Fibroblast of skin of abdomen (primary cell): ENCODE results near the gene COL9A3.

ENCODE experiments used
- DNase-seq: peaks from one replicate; pipeline ENCODE4 v3.0.0-alpha.2; 2013

The COL9A3 gene

DNA sequence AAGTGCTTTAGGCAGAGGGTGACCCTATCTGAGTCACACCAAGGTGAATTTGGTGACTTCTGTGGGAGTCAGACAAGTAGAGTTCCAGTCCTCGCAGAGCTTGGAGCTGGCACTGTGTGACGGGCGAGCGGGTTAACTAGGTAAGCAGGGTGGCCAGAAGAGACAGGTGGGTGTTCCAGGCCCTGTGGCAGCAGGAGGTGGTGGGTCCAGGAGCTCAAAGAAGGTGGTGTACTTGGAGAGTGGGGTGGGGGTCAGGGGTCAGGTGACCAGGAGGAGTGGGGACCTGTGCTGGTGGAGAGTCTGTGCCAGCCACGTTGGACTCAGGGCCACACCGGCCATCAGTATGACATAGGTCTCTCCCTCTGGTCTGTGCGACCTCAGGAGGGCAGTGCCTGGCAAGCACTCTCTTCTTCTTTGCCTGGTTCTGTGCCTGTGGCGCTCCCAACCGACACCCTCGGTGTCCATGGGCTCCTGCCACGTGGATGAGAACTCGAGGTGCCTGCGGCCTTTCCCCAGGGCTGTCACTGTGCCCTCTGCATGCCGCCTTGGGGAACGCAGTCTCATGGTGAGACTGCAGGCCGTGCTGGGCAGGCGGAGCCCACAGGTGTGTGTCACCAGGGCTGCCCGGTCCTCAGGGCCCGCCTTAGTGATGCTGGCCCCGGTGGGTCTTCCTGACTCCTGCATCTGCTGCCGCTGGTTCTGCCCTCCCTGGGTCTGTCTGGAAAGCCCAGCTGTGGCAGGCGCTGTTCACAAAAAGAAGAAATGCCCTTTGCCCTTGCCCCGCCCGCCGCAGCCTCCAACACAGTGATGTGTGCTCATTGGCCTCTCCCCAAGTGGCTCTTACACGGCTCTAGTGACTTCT is 18.9 kb upstream of the COL9A3 start:
- no peak for DNase-seq

DNA sequence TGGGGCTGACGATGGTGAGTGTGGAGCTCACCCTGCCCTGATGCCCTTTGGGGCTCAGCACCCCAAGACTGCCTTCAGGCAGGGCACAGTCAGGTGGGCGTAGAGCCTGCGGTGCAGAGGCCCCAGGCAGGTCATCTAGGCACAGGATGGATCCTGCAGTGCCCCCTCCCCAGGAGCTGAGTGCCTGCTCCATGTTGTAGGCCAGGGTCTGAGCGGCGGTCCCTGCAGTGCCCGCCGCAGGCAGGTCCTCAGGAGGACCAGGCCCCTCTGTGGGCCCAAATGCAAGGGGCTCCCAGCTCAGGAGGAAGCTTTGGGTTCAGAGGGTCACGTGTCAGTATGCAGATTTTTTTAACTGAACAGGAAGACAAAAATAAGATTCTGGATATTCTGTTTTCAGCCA is 17.8 kb upstream of the COL9A3 start:
- no peak for DNase-seq

DNA sequence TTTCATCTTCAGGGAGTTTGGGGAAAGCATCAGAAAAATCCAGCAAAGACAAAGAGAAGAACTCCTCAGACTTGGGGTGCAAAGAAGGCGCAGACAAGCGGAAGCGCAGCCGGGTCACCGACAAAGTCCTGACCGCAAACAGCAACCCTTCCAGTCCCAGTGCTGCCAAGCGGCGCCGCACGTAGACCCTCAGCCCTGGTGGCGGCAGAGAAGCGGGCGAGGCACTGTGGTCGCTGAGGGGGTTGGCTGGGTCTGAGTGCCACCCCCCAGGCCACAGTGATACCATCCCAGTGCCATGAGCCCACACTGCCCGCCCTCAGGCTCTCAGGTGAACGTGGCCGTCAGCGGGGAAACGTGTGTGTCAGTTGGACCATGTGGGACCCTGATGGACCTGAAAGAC is 17.4 kb upstream of the COL9A3 start:
- DNase-seq: no peak

DNA sequence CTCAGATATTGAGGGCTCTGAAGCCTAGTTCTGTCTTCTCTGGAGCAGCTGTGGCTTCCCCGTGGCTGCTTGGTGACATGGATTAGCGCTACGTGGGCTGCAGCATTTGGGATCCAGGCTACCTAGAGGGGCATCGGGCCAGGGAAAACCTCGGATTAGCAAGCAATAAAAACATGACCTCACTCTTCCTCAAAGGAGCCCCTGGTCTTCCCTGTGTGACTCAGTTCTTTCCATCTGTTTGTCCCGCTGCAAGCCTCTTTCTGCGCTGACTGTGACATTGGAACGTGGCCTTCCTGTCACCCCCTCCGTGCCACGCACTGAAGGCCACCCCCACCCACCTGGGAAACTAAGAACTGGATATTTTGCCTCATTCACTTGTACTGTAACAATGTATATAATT is 17.0 kb upstream of the COL9A3 start:
- no peak for DNase-seq

DNA sequence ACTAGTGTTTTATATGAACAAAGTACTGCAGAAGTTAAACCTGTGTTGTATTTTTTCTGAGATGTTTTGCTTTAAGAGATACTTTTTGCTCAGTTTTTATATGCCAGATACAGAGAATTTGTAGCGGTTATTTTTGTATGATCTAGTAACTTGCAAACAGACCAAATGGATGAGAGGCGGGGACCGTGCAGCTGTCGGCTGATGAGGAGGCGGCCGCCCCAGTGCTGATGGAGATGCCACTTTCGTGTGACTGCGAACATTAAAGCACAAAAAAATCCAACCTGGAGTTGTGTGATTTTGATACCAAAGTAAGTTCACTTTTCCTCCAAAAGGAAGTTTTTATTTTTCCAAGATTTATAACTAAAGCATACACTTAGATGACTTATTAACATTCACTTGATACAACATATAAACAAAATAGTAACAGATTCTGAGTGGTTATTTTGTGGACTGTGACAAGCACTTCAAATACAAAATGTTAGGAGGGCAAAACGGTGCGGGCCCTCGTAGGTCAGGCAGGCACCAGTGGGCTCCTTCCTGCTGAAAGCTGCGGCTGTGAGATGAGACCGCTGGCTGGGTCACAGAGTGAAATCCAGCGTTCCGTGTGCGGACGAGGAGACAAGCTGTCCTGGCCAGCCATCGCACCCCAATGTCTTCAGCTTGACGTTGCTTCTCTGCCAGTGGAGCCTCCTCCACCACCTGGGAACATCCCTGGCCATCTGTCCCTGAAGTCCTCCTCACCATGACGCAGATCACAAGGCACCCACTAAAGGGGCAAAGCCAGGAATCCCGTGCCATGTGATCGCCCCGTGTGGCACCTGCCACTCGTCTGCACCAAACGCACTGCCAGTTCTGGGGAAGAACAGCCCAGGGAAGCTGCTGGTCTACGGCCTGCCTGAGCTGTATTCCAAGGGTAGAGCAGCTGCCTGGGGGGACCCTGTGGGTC is 16.3 kb upstream of the COL9A3 start:
- DNase-seq: no peak

DNA sequence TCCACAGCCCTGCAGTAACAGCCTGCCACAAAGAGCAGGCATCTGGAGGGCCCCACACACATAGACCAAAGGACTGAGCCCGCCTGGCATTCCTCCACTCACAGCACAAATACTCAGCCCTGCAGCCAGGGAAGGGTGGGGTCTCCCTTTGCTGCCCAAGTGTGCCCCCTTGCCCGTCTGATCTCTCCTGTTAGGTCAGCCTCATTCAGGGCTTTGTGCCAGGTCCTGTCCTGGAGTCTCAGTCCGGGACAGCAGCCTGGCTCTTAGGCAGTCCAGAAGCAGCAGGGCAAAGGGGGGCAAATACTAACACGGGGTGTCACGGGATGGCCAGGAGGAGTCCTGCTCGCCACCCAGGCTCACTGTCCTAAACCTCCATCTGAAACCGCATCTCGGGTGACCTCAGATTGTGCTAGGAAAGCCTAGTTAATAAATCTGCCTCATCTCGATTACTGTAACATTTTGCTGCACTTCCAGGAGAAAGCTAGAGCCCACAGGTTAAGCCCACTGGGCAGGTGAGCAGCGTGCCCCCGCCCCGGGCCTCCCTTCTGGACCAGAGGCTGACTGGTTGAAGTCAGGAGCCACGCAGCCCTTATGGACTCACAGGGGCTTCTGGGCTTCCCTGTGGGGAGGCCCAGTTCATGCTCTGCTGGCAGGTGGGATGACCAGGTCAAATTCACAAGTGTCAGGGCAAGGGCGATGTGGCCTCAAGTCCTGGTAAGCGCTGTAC is 15.4 kb upstream of the COL9A3 start:
- DNase-seq: no peak

DNA sequence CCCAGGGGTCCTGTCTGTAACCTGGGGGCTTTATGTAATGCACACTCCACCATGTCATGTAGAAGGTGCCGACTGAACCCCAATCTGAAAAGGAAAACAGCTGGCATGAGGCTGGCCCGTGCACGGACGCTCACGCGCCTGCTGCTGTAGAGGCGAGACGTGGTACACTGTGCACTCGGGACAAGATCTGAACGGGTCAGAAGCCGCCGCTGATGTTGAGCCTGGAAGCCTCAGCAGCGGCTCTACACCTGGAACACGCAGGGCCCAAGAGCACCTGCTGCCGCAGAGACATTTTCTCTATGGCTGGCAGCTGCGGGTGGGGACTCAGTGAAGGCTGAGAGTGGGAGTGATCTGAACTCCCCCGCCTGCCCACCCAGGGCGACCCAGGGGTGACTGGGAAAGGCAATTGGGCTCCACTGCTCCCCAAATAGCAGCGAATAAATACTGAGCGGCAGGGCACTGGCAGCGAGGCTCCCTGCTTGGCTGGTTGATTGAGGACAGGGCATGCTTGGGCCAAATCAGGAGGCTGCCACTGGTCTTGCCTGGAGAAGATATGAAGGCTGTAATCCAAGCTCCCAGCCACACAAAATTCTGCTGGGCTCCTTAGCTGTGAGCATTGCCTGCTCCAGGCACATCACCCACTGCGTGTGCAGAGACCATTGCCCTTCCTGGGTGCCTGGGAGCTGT is 14.7 kb upstream of the COL9A3 start:
- no peak for DNase-seq

DNA sequence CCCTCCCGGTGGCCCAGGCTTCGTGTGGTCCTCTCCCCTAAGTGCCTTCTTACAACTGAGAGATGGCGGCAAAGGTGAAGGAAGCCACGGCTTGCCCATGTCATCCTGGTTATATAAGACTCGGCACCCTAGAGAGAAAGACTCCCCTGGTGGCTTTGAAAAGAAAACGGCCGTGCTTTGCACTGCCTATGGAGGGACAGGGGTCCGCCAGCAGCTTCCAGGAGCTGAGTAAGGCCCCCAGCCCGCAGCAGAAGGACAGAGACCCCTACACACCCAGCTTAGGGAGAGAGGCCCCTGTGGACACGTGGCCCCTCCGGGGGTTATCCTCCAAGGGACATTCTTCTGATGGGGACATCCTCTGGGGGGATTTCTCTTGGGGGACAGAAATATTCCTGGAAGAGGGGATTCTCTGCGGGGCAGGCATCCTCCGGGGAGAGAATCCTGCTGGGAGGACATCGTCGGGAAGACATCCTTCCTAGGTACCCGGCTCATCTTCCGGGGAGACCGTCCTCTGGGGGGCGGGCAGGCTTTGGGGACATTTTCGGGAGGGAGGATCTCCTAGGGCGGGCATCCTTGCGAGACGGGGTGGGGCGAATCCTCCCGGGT is 12.7 kb upstream of the COL9A3 start:
- no peak for DNase-seq

DNA sequence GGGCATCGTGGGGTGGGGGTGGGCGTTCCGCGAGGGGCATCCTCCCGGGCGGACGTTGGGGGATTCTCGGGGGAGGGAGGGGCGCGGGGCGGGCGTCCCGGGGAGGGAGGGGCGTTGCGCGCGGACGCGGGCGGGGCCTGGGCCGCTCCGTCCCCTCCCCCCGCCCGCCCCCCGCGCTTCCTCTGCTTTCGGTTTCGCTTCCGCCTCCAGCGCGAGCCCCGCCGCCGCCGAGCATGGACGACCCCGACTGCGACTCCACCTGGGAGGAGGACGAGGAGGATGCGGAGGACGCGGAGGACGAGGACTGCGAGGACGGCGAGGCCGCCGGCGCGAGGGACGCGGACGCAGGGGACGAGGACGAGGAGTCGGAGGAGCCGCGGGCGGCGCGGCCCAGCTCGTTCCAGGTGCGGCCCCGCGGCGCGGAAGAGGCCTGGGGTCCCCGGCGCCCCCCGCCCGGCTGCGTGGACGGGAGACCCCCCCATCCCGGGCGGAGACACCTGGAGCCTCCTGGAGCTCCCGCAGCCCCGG is 12.2 kb upstream of the COL9A3 start, which contains the start of gene OGFR:
Gene OGFR (plus strand): TSS at position 209 of the 528 bp plus-strand sequence. CDS start 25 bp downstream, at position 234.
- peak; percentile 65 for DNase-seq

DNA sequence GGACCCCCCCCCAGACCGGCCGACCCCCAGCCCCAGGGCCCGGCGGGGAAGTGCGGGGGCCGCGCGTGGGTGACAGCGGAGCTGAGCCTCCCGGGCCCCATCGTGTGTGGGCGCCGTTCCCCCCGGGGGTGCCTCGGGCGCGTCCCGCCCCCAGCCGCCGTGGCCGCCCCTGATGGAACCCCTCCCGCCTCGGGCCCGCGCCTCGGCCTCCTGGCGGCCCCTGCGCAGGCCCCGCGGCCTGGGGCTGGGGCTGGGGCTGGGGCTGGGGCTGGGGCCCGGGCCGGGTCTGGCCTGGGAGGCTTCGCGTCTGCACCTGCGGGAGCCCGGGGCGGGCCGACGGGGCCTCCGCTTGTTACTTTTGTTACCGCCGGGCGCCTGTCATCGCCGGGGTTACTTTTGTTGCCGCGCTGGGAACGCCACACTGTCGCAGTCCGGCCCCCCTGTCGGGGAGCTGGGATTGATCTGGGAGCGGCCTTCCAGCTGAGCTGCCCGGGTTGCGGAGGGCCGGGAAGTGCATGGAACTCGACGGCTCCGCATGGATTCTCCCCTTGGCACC is 11.6 kb upstream of the COL9A3 start:
- no peak for DNase-seq

DNA sequence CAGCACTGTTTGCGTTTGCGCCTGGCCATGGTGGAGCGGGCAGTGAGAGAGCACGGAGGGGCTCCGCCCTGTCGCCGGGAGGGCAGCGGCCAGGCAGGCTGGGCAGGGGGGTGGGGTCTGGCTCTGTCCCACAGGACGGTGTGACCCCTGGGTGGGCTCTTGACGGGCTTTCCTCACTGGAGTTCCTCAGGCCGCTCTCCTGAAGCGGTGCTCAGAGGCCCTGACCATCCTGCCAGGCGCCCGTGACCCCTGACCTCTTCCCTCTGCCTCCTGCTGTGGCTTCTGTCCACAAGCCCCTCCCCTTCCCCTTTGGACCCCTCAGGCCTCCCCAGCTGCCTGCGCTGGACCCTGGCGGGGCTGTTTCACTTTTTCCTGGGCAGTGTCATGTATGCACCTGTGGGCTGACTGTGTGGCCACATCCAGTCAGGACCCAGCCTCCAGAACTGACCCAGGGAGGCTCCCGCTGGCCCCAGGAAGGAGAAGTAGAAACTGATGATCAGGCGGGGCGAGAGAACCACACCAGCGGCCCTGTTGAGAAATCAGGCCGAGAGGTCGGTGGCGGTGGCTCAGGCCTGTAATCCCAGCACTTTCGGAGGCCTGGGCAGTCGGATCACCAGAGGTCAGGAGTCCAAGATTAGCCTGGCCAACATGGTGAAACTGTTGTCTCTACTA is 11.0 kb upstream of the COL9A3 start:
- no peak for DNase-seq

DNA sequence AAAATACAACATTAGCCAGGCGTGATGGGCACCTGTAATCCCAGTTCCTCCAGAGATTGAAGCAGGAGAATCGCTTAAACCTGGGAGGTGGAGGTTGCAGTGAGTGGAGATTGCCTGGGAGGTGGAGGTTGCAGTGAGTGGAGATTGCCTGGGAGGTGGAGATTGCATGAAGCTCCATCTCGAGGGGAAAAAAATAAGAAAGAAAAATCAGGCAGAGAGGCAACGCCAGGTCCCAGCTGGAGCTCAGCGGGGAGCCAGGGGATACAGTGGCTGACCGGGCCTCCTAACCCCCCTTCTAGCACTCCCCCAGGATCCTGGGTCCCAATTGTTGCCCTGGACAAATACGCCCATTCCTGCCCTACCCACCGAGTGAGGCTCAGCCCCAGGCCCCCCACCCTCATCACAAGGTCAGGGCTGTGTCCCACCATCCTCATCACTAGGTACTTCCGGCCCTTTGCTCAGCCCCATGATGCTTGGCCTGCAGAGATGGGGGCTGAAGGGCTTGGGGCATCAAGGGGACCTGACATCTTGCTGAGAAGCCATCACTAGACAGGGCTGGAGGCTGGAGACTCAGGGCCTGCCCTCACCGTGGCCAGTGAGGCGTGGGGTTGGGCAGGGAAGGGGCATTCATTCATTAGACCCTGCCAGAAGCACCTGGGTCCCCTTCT is 10.3 kb upstream of the COL9A3 start:
- DNase-seq: no peak

DNA sequence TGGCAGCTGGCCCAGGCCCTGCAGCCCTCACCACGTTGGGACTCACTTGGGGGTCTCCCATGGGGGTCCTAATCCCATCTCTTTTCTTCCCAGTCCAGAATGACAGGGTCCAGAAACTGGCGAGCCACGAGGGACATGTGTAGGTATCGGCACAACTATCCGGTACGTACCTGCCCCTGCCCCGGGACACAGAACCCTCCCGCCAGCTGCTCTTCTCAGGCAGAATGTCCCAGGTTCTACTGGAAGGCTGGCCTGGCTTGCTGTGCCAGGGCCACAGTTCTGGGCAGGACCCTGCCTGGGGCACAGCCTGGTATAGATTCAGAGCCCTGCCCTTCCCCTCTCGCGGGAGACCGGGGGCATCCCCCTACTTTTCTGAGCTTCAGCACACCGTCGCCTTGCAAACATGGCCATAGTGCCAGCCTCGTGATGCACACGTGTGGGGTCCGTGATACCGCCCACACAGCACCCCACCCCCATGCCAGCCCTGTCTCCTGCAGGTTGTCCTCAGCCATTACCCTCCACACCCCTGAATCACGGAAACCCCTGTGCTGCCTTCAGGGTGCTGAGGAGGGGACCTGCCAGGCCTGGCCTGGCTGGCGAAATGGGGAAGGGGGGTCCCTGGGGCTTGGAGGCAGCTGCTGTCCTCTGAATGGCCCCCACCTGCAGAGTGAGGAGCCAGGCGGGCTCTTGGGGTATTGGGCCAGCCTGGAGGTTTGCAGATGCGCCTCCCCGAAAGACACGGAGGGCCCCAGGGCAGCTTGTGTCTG is 9.2 kb upstream of the COL9A3 start:
- DNase-seq: no peak

DNA sequence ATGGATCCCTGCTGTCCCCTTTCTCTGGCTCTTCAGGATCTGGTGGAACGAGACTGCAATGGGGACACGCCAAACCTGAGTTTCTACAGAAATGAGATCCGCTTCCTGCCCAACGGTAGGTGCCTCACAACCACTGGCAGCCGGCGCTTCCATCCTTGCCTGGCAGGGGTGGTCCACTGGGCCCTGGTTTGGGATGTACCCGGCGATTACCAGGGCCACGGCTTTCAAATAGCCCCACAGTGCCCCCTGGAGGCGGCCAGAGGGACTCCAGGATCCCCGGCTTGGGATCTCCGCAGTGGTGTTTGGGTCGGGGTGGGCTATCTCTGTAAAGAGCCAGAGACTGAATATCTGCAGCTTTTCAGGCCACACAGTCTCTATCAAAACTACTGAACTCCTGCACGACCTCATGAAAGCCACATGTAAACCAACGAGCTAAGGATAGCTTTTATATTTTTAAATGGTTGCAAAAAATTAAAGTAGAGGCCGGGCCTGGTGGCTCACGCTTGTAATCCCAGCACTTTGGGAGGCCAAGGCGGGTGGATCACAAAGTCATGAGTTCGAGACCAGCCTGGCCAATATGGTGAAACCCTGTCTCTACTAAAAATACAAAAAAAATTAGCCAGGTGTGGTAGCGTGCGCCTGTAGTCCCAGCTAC is 8.5 kb upstream of the COL9A3 start:
- DNase-seq: peak; percentile 47

DNA sequence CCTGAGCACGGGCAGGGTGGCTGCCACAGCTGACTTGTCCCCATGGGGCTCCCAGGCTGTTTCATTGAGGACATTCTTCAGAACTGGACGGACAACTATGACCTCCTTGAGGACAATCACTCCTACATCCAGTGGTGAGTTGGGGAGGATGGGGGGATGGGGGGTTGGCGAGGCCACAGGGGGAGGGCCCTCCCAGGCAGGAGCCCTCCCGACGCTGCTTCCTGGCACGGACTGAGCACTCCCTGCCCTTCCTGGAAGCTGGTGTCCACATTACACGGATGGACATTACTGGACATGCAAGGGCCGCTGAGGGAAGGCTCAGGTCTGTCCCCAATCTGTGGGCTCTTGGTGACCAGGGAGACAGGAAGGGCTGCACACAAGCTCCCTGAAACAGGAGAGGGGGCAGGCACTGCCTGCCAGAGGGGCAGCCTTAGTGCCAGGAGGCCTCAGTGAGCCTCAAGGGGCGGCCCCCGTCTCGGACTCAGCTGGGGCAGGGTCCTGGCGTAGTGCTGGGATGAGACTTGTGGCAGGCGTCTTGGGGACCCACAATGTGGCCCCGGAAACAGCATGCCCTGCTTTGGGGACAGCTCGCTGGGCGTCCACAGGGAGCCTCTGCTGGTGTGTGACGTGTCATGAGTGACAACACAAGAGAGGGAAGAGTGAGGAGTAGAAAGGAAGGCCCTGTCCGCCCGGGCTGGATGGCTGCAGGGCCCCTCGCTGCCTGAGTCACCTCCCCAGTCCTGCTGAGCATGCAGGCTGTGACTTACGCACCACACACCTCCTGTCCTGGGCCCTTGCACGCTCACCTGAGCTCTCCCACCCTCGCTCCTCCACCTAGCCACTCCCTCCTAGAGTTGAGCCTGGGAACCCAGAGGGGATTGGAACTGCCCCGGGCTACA is 7.1 kb upstream of the COL9A3 start:
- no peak for DNase-seq

DNA sequence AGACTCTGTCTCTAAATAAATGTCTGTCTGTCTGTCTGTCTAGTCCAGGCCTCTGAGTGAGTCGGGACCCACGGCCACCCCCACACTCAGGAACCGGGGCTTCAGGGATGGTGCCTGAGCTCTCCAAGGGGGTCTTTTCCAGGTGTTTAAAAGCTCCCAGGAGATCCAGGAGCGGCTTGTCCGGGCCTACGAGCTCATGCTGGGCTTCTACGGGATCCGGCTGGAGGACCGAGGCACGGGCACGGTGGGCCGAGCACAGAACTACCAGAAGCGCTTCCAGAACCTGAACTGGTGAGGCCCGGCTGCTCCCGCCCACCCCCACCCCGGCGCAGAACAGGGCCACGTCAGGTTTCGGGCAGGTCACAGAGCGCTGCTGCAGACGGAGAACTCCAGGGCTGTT is 5.5 kb upstream of the COL9A3 start:
- no peak for DNase-seq

DNA sequence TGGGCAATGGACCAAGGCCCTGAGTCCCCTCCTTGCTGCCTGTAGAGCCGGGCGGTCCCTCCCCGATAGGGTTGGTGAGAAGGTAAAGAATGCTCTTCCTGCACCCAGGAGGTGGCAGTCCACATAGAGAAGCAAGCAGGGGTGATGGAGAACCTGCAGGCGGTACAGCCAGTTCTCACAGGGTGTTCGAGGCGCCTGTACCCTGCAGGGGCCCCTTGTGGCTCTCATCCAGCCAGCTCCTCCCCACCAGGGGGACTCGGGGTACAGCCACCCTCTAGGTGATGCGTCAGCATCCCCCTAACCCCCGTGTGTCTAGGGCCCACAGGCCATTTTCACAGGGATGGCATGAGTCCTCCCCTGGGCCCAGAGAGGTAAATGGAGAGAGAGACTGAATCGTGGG is 5.1 kb upstream of the COL9A3 start:
- DNase-seq: no peak
